ENCODE results near the gene CDR2L. TPM values are rescaled to one million over a fixed set of nuclear protein-coding genes. Genes with fewer than 3 reads are reported as not detected.
A peak's percentile ranks its signal among the peaks of the same experiment; 100 is the strongest.

Gene CDR2L
- polyA plus RNA-seq, 2 of the 4 experiments (the other 2 are of a cell fraction), result 18.5 to 34.0 TPM

GRCh38 chr17:75034236-75034908 lies 46.9 kb downstream of the CDR2L start:
- peak overlapping the region; percentile 97 for H3K27ac ChIP-seq
- peak overlapping the region; percentile 89 for H3K4me2 ChIP-seq
- TF ChIP-seq BCL3 (IDR thresholded peaks at IDR 0.05) (peak; percentile 2; the same call in 1 of the 3 replicates), FOXS1 (CRISPR knock-in tag; IDR thresholded peaks at IDR 0.05) (0 out of 2 replicates have a peak, but pooled peaks have one; percentile 6), JUN (IDR thresholded peaks at IDR 0.05) (peak in 1 of 2 experiments; percentile 42; a peak in 2 of 5 replicates), RFX5 (IDR thresholded peaks at IDR 0.05) (0 out of 2 replicates have a peak, but pooled peaks have one; percentile 2), FOSL2 (IDR thresholded peaks at IDR 0.05) (no peak), FOSL2 (CRISPR knock-in tag; IDR thresholded peaks at IDR 0.05) (peak; percentile 28; the same call in 1 of the 2 replicates), GATA3 (IDR thresholded peaks at IDR 0.05; ENCODE audit: borderline replicate concordance) (peak; percentile 20; the same call in 1 of the 2 replicates), SREBF2 (IDR thresholded peaks at IDR 0.05) (peak; percentile 95), ESRRA (IDR thresholded peaks at IDR 0.05; ENCODE audit: borderline replicate concordance, low read length) (no peak), HOXA7 (CRISPR knock-in tag; IDR thresholded peaks at IDR 0.05) (no peak), HMGXB4 (CRISPR knock-in tag; IDR thresholded peaks at IDR 0.05; ENCODE audit: borderline replicate concordance) (peak; percentile 98), MAX (IDR thresholded peaks at IDR 0.05) (peak; percentile 68; the same call in 1 of the 2 replicates), USF2 (IDR thresholded peaks at IDR 0.05) (peak; percentile 61; the same call in 1 of the 2 replicates), HOXB5 (CRISPR knock-in tag; IDR thresholded peaks at IDR 0.05) (peak; percentile 67; the same call in 1 of the 2 replicates), PBX3 (IDR thresholded peaks at IDR 0.05) (0 out of 2 replicates have a peak, but pooled peaks have one; percentile 58), JUNB (IDR thresholded peaks at IDR 0.05) (no peak), RNF2 (IDR thresholded peaks at IDR 0.05; ENCODE audit: borderline replicate concordance, low read depth) (no peak), PHF8 (IDR thresholded peaks at IDR 0.05; ENCODE audit: borderline replicate concordance, low read depth) (peak; percentile 94), MAFK (IDR thresholded peaks at IDR 0.05; ENCODE audit: partially characterized antibody) (peak; percentile 18), CEBPB (IDR thresholded peaks at IDR 0.05) (no peak; a peak in 1 of 4 replicates), ZFP36 (IDR thresholded peaks at IDR 0.05; ENCODE audit: borderline replicate concordance, partially characterized antibody) (peak; percentile 5), EHF (CRISPR knock-in tag; IDR thresholded peaks at IDR 0.05) (peak; percentile 7; the same call in 1 of the 2 replicates), CHD4 (IDR thresholded peaks at IDR 0.05; ENCODE audit: borderline replicate concordance) (0 out of 2 replicates have a peak, but pooled peaks have one; percentile 92), HDAC2 (IDR thresholded peaks at IDR 0.05) (0 out of 2 replicates have a peak, but pooled peaks have one; percentile 15), KDM1A (IDR thresholded peaks at IDR 0.05; ENCODE audit: low read depth) (0 out of 2 replicates have a peak, but pooled peaks have one; percentile 11)
- TF ChIP-seq, protein P1, sequence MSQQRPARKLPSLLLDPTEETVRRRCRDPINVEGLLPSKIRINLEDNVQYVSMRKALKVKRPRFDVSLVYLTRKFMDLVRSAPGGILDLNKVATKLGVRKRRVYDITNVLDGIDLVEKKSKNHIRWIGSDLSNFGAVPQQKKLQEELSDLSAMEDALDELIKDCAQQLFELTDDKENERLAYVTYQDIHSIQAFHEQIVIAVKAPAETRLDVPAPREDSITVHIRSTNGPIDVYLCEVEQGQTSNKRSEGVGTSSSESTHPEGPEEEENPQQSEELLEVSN (IDR thresholded peaks at IDR 0.05; ENCODE audit: borderline replicate concordance, low read depth), result 0 out of 2 replicates have a peak, but pooled peaks have one; percentile 57
- 3% methylated on average over 38 of the region's 43 CpGs for WGBS (ENCODE audit: missing lambda C conversion rate)
- DNase-seq (ENCODE audit: low read depth in 1 of 2, low spot score in 1 of 2), result peak; percentile 81 to 97
- H3K4me1 ChIP-seq, result peaks cover 30% of the 10 kb centered on the region
- no peaks in the 10 kb centered on the region for H3K9me3 ChIP-seq
- CTCF ChIA-PET, result interaction anchor here (0.6 to 4.5 kb wide), 22 partner anchors 8 to 237 kb away, joined by 3 to 35 read pairs (median 4); partner anchors contain the start of genes ATP5PD, CDR2L, KCTD2 and MIF4GD
- POLR2A ChIA-PET, result interaction anchor here (0.7 to 3.2 kb wide), 12 partner anchors 13 to 722 kb away, joined by 3 to 46 read pairs (median 8); partner anchors contain the start of genes ATP5PD, CDR2L, FDXR and GGA3
- peak overlapping the region; percentile 73 for H3K4me3 ChIP-seq
- no peak for FAIRE-seq
- peak; percentile 57 to 71 for ATAC-seq

All from A549 (cell line).